HG03565 (cell line): Measurements from ENCODE around the gene PRR23E.

Experiments used
- ATAC-seq: cut with Tn5 transposase; IDR thresholded peaks from one replicate; pipeline ENCODE4 v1.9.1; 2021; ENCODE audit warnings: mild to moderate bottlenecking, moderate library complexity; ENCODE audit not compliant: unreplicated experiment

The PRR23E gene

GRCh38 chr3:127164615-127165014 is 28.3 kb upstream of the PRR23E start:
- no peak for ATAC-seq

- ATAC-seq = no peak
Measured at GRCh38 chr3:127165036-127165435, 27.9 kb upstream of the PRR23E start.

GRCh38 chr3:127165694-127166485 is 27.0 kb upstream of the PRR23E start:
- ATAC-seq = no peak

GRCh38 chr3:127166501-127167065 is 26.3 kb upstream of the PRR23E start:
- ATAC-seq = no peak

- no peak for ATAC-seq
Measured at GRCh38 chr3:127167315-127168043, 25.5 kb upstream of the PRR23E start.

- no peak for ATAC-seq
Measured at GRCh38 chr3:127168271-127168670, 24.7 kb upstream of the PRR23E start.

GRCh38 chr3:127170814-127171213 is 22.1 kb upstream of the PRR23E start:
- no peak for ATAC-seq

GRCh38 chr3:127171320-127171719 is 21.6 kb upstream of the PRR23E start:
- ATAC-seq = no peak

GRCh38 chr3:127171721-127172120 is 21.2 kb upstream of the PRR23E start:
- ATAC-seq = no peak

GRCh38 chr3:127172211-127172610 is 20.7 kb upstream of the PRR23E start:
- no peak for ATAC-seq

- no peak for ATAC-seq
Measured at GRCh38 chr3:127172781-127173515, 20.0 kb upstream of the PRR23E start.

- no peak for ATAC-seq
Measured at GRCh38 chr3:127173516-127174166, 19.3 kb upstream of the PRR23E start.

GRCh38 chr3:127174284-127174683 is 18.6 kb upstream of the PRR23E start:
- no peak for ATAC-seq

GRCh38 chr3:127174715-127175140 is 18.2 kb upstream of the PRR23E start:
- ATAC-seq = no peak

GRCh38 chr3:127175272-127175671 is 17.7 kb upstream of the PRR23E start:
- no peak for ATAC-seq

GRCh38 chr3:127177226-127177625 is 15.7 kb upstream of the PRR23E start:
- ATAC-seq = no peak

- no peak for ATAC-seq
Measured at GRCh38 chr3:127180859-127181258, 12.1 kb upstream of the PRR23E start.

GRCh38 chr3:127182431-127182830 is 10.5 kb upstream of the PRR23E start:
- no peak for ATAC-seq

- ATAC-seq = no peak
Measured at GRCh38 chr3:127182848-127183714, 9.8 kb upstream of the PRR23E start.
